Mucosa of descending colon (tissue), 3 donors: ENCODE measurements around the gene MUSTN1. TPM values are rescaled to one million over a fixed set of nuclear protein-coding genes. Genes with fewer than 3 reads are reported as not detected.

ENCODE experiments used
- ATAC-seq: fragments of 200-7000 bp; cut with Tn5 transposase; one replicate; pipeline ENCODE4 v1.9.1; 2020; ENCODE audit warnings: mild to moderate bottlenecking, moderate library complexity
- DNase-seq, 3 donors: peaks; one replicate each; pipeline ENCODE4 v3.0.0-alpha.2; 2020
- H3K36me3 ChIP-seq: fragments of 200-600 bp; one replicate; pipeline ENCODE4 v1.8.0; 2021; ENCODE audit warnings: low read depth, mild to moderate bottlenecking
- H3K4me1 ChIP-seq: fragments of 200-600 bp; one replicate; pipeline ENCODE4 v1.8.0; 2021; ENCODE audit warnings: low read depth, mild to moderate bottlenecking
- H3K4me3 ChIP-seq: fragments of 200-600 bp; one replicate; pipeline ENCODE4 v1.8.0; 2021; ENCODE audit warnings: mild to moderate bottlenecking
- H3K9me3 ChIP-seq: fragments of 200-600 bp; one replicate; pipeline ENCODE4 v1.8.0; 2021; ENCODE audit warnings: mild to moderate bottlenecking
- CTCF ChIP-seq: fragments of 200-600 bp; IDR thresholded peaks from one replicate; pipeline ENCODE4 v1.8.0; 2022; ENCODE audit warnings: antibody characterized with exemption, mild to moderate bottlenecking
- intact Hi-C, 2 donors: fragments of 100-400 bp; cut with DNase I in 1 of 2; cut with micrococcal nuclease in 1 of 2; formaldehyde crosslinking; loops; one replicate each; pipeline versions ENCODE4 v1.11.0 to v1.11.1; 2022; cut with DNase I, micrococcal nuclease
- total RNA-seq, 3 donors: library from RNA; stranded (reverse); fragmentation: NEBNext Ultra II Directional in 2 of 3; extraction: Animal tissue kit (Norgen Biotek cat#: 25700) in 2 of 3; gene quantifications; one replicate each; pipeline versions ENCODE4 v1.2.1 to v1.2.4, GENCODE V29; 2021 to 2023
- donor health status: DM: no; HTN: no; CAD: no; lungs with moderate emphysema.
- donor health status: DM: no; HTN: no; CAD: no.
- donor health status: DM: no; HTN: yes; CAD: no.

The MUSTN1 gene
- total RNA-seq, 3 donors from 2014 or later, result 1.9 to 5.3 (median 4.0) TPM

DNA sequence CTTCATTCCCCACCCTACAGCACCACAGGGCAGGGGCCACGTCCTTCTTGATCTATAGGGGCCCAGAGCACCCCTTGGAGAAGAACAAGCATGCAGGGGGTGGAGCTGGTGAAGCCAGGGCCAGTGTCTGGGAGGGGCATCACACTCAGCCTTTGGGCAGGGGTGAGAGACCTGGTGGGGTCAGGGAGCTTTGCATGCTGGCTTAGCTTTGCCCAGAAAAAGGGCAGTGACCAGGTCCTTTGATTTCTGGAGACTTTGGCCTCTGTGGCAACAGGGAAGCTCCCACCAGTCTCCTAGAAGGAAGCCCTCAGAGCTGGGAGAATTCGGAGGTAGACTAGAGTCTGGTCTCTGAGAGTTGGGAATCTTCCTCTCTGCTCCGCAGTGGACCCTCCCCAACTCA, 5.3 kb downstream of the MUSTN1 start:
- Histone ChIP-seq H3K9me3 (no peaks in the 10 kb centered on the region), H3K4me1 (peaks cover 4% of the 10 kb centered on the region), H3K36me3 (no peaks in the 10 kb centered on the region), H3K4me3 (no peak overlapping the region)
- ATAC-seq, result no peak
- no peak for TF ChIP-seq CTCF
- no peak for DNase-seq
- intact Hi-C loops, result no loop called here

GRCh38 chr3:52827866-52828376, 6.9 kb downstream of the MUSTN1 start:
- no peak overlapping the region for H3K4me3 ChIP-seq
- peak; percentile 22 for ATAC-seq
- no peak for TF ChIP-seq CTCF
- H3K36me3 ChIP-seq, result no peaks in the 10 kb centered on the region
- DNase-seq, result no peak
- H3K9me3 ChIP-seq, result no peaks in the 10 kb centered on the region
- intact Hi-C loops, result no loop called here
- H3K4me1 ChIP-seq, result peaks cover 4% of the 10 kb centered on the region

DNA sequence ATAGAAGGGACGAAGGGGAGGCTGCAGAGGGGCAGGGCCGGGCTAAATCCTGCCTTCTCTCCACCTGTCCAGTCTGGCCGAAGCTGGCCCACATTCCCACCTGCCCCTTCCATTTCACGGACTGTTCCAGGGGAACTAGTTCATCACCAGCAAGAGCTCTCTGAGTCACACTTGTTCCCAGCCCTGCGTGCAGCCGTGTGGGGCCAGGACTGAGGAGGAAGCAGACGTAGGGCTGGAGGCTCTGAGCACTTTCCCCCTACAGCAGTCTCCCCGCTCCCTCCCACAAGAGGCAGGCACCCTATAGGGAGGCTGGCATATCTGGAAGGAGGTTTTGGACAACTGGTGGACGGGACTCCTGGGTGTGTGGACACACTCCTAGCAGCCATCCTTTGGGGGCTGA, 7.4 kb downstream of the MUSTN1 start:
- Histone ChIP-seq H3K36me3 (no peaks in the 10 kb centered on the region), H3K9me3 (no peaks in the 10 kb centered on the region), H3K4me3 (no peak overlapping the region), H3K4me1 (peaks cover 4% of the 10 kb centered on the region)
- intact Hi-C loops, result no loop called here
- TF ChIP-seq CTCF, result no peak
- no peak for ATAC-seq
- DNase-seq, result no peak

- Histone ChIP-seq H3K4me1 (no peaks in the 10 kb centered on the region), H3K4me3 (no peak overlapping the region), H3K36me3 (no peaks in the 10 kb centered on the region), H3K9me3 (no peaks in the 10 kb centered on the region)
- intact Hi-C loops, result no loop called here
- TF ChIP-seq CTCF, result no peak
- ATAC-seq, result no peak
- no peak for DNase-seq
Measured at GRCh38 chr3:52824037-52824436, 10.8 kb downstream of the MUSTN1 start.

- no peaks in the 10 kb centered on the region for H3K36me3 ChIP-seq
- intact Hi-C loops, result no loop called here
- H3K9me3 ChIP-seq, result no peaks in the 10 kb centered on the region
- ATAC-seq (no peak), DNase-seq (no peak)
- no peak overlapping the region for H3K4me3 ChIP-seq
- no peak for TF ChIP-seq CTCF
- no peaks in the 10 kb centered on the region for H3K4me1 ChIP-seq
Measured at GRCh38 chr3:52822363-52822762, 12.5 kb downstream of the MUSTN1 start.

GRCh38 chr3:52820736-52821135, 14.1 kb downstream of the MUSTN1 start:
- intact Hi-C loops, result no loop called here
- no peaks in the 10 kb centered on the region for H3K9me3 ChIP-seq
- H3K4me1 ChIP-seq, result no peaks in the 10 kb centered on the region
- DNase-seq (peak in 1 of 3 donors; percentile 24), ATAC-seq (peak; percentile 57)
- TF ChIP-seq CTCF, result no peak
- H3K36me3 ChIP-seq, result no peaks in the 10 kb centered on the region
- H3K4me3 ChIP-seq, result no peak overlapping the region
